GM11168 (cell line): Measurements from ENCODE around the gene ZNF554.
"Not testable (repeated sequence)": the region's sequence is repeated elsewhere in the genome, so short reads cannot be mapped to it uniquely, and the experiment has no call there.

Experiments used
- in situ Hi-C: fragments of 300-500 bp; cut with MboI; formaldehyde crosslinking; loops from one replicate; pipeline ENCODE4 v1.12.0; 2022; ENCODE audit warnings: low sequenced_read_pairs; ENCODE audit not compliant: unreplicated experiment

Gene ZNF554

GRCh38 chr19:2790194-2790556, 29.5 kb upstream of the ZNF554 start:
- in situ Hi-C loops: no loop called here

- in situ Hi-C loops: no loop called here
Measured at GRCh38 chr19:2790557-2791271, 29.0 kb upstream of the ZNF554 start.

GRCh38 chr19:2791440-2791839, 28.2 kb upstream of the ZNF554 start:
- in situ Hi-C loops: no loop called here

- in situ Hi-C loops: no loop called here
Measured at GRCh38 chr19:2791876-2792275, 27.8 kb upstream of the ZNF554 start.

- in situ Hi-C loops: not testable (repeated sequence)
Measured at GRCh38 chr19:2792666-2793065, 27.0 kb upstream of the ZNF554 start.

GRCh38 chr19:2793126-2793525, 26.5 kb upstream of the ZNF554 start:
- in situ Hi-C loops: no loop called here

- in situ Hi-C loops: no loop called here
Measured at GRCh38 chr19:2793577-2793976, 26.1 kb upstream of the ZNF554 start.

- in situ Hi-C loops: no loop called here
Measured at GRCh38 chr19:2795827-2796658, 23.6 kb upstream of the ZNF554 start.

- in situ Hi-C loops: no loop called here
Measured at GRCh38 chr19:2796659-2797266, 22.9 kb upstream of the ZNF554 start.

- in situ Hi-C loops: no loop called here
Measured at GRCh38 chr19:2797280-2797679, 22.4 kb upstream of the ZNF554 start.

GRCh38 chr19:2798158-2798685, 21.4 kb upstream of the ZNF554 start:
- in situ Hi-C loops: no loop called here

GRCh38 chr19:2798733-2799132, 20.9 kb upstream of the ZNF554 start:
- in situ Hi-C loops: no loop called here

- in situ Hi-C loops: no loop called here
Measured at GRCh38 chr19:2799273-2800020, 20.2 kb upstream of the ZNF554 start.

GRCh38 chr19:2800506-2800905, 19.2 kb upstream of the ZNF554 start:
- in situ Hi-C loops: no loop called here

- in situ Hi-C loops: no loop called here
Measured at GRCh38 chr19:2802826-2803225, 16.8 kb upstream of the ZNF554 start.

GRCh38 chr19:2803486-2804155, 16.0 kb upstream of the ZNF554 start:
- in situ Hi-C loops: no loop called here

GRCh38 chr19:2804156-2805004, 15.3 kb upstream of the ZNF554 start:
- in situ Hi-C loops: no loop called here

GRCh38 chr19:2805261-2805900, 14.3 kb upstream of the ZNF554 start:
- in situ Hi-C loops: no loop called here
